PC-9 (cell line): ENCODE data around the gene MYO6. TPM values are rescaled to one million over a fixed set of nuclear protein-coding genes. Genes with fewer than 3 reads are reported as not detected.
"Not testable (repeated sequence)": the region's sequence is repeated elsewhere in the genome, so short reads cannot be mapped to it uniquely, and the experiment has no call there.

ENCODE experiments used
- BruUV-seq: library from RNA; stranded (reverse); fragments of 400-500 nt; replicated peaks from 2 replicates; lab custom pipeline; 2021; lab: Mats Ljungman, UMichigan
- CTCF ChIA-PET: fragments of 300-600 bp; sonication (Branson Sonifier 250); formaldehyde crosslinking; loops from one replicate; lab custom pipeline; 2022; ENCODE audit warnings: antibody characterized with exemption; lab: Charles Lee
- POLR2A ChIA-PET: fragments of 300-600 bp; sonication (Branson Sonifier 250); formaldehyde crosslinking; loops from one replicate; lab custom pipeline; 2022; ENCODE audit warnings: antibody characterized with exemption; ENCODE audit not compliant: unreplicated experiment; lab: Charles Lee
- DNase-seq, 2 experiments: peaks; one replicate each; pipeline versions ENCODE4 v3.0.0 to v3.0.0-alpha.2; 2015 to 2022; ENCODE audit warnings: mixed read lengths in 1 of 2
- H2AFZ ChIP-seq: fragments of 200-600 bp; sonication (generic); 2 replicates; pipeline ENCODE4 v1.8.1; 2017; ENCODE audit warnings: antibody characterized with exemption
- H3F3A ChIP-seq: fragments of 200-600 bp; sonication (generic); 2 replicates; pipeline ENCODE4 v1.8.1; 2017; ENCODE audit warnings: antibody characterized with exemption, mild to moderate bottlenecking, low read depth; ENCODE audit not compliant: insufficient read depth
- H3K27ac ChIP-seq: fragments of 200-600 bp; sonication (generic); 2 replicates; pipeline ENCODE4 v1.6.1; 2016; ENCODE audit warnings: mixed run types
- H3K27me3 ChIP-seq: fragments of 200-600 bp; sonication (generic); 2 replicates; pipeline ENCODE4 v1.6.1; 2016; ENCODE audit warnings: low read depth, mixed run types; ENCODE audit not compliant: insufficient read depth
- H3K36me3 ChIP-seq: fragments of 200-600 bp; sonication (generic); 2 replicates; pipeline ENCODE4 v1.6.1; 2016; ENCODE audit warnings: low read depth, mixed run types
- H3K4me1 ChIP-seq: fragments of 200-600 bp; sonication (generic); replicated peaks from 2 replicates; pipeline ENCODE4 v1.6.1; 2016; ENCODE audit warnings: mixed run types; ENCODE audit not compliant: insufficient read depth
- H3K4me2 ChIP-seq: fragments of 200-600 bp; sonication (generic); 2 replicates; pipeline ENCODE4 v1.6.1; 2017; ENCODE audit warnings: mixed run types
- H3K4me3 ChIP-seq: fragments of 200-600 bp; sonication (generic); 2 replicates; pipeline ENCODE4 v1.6.1; 2016; ENCODE audit warnings: mixed run types
- H3K79me2 ChIP-seq: fragments of 200-600 bp; sonication (generic); 2 replicates; pipeline ENCODE4 v1.6.1; 2017; ENCODE audit warnings: low read depth, mixed run types
- H3K9me2 ChIP-seq: fragments of 200-600 bp; sonication (generic); 2 replicates; pipeline ENCODE4 v1.8.1; 2017; ENCODE audit warnings: mild to moderate bottlenecking; ENCODE audit not compliant: insufficient read depth
- H3K9me3 ChIP-seq: fragments of 200-600 bp; sonication (generic); 2 replicates; pipeline ENCODE4 v1.8.1; 2016; ENCODE audit warnings: low read depth; ENCODE audit not compliant: insufficient read depth
- H4K20me1 ChIP-seq: fragments of 200-600 bp; sonication (generic); 2 replicates; pipeline ENCODE4 v1.8.1; 2017; ENCODE audit not compliant: insufficient read depth
- EZH2 ChIP-seq: fragments of 200-600 bp; sonication (generic); IDR thresholded peaks from 2 replicates; pipeline ENCODE4 v1.8.0; 2017; ENCODE audit warnings: antibody characterized with exemption, low read depth
- intact Hi-C: fragments of 100-400 bp; cut with micrococcal nuclease; formaldehyde crosslinking; loops from one replicate; pipeline ENCODE4 v1.10.0; 2022; ENCODE audit not compliant: unreplicated experiment
- total RNA-seq: library from RNA; stranded (reverse); gene quantifications from 2 replicates; pipeline ENCODE4 v1.2.3, GENCODE V29; 2021
- TF ChIP-seq, protein P1 (sequence below): fragments of 200-600 bp; sonication (generic); conservative IDR thresholded peaks from 2 replicates; pipeline ENCODE4 v1.6.1; 2017; ENCODE audit warnings: mixed run types, antibody characterized with exemption, mild to moderate bottlenecking, moderate library complexity

Gene MYO6
- total RNA-seq, 1 experiment from 2014 or later = 93.0 TPM

DNA sequence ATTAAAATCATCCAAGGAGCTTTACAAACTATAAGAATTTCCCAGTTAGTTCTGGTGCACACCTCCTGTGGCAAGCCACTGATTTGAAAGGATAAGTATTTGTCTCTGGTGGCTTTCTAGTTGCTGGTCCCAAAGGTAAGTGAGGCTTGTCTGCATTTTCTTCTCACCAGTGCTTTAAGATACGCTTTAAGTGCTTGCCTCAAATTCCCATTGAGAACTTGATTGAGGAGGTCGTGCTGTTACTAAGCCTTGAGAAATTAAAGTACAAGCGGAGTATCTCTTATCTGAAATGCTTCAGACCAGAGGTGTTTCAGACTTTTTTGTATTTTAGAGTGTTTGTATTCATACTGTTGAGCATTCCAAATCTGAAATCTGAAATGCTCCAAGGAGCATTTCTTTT, 29.9 kb upstream of the MYO6 start:
- Histone ChIP-seq H3K27ac (no peak overlapping the region), H3K36me3 (peaks cover 18% of the 10 kb centered on the region; the same call in 1 of the 2 replicates), H4K20me1 (no peaks in the 10 kb centered on the region), H3K9me2 (no peaks in the 10 kb centered on the region), H2AFZ (no peak overlapping the region), H3F3A (peaks cover 17% of the 10 kb centered on the region), H3K4me1 (no peaks in the 10 kb centered on the region), H3K4me3 (no peak overlapping the region), H3K27me3 (no peaks in the 10 kb centered on the region), H3K4me2 (no peak overlapping the region), H3K79me2 (no peaks in the 10 kb centered on the region), H3K9me3 (no peaks in the 10 kb centered on the region)
- ChIA-PET CTCF (no interaction called here), POLR2A (no interaction called here)
- DNase-seq = no peak
- TF ChIP-seq EZH2 = no peak
- TF ChIP-seq, protein P1, sequence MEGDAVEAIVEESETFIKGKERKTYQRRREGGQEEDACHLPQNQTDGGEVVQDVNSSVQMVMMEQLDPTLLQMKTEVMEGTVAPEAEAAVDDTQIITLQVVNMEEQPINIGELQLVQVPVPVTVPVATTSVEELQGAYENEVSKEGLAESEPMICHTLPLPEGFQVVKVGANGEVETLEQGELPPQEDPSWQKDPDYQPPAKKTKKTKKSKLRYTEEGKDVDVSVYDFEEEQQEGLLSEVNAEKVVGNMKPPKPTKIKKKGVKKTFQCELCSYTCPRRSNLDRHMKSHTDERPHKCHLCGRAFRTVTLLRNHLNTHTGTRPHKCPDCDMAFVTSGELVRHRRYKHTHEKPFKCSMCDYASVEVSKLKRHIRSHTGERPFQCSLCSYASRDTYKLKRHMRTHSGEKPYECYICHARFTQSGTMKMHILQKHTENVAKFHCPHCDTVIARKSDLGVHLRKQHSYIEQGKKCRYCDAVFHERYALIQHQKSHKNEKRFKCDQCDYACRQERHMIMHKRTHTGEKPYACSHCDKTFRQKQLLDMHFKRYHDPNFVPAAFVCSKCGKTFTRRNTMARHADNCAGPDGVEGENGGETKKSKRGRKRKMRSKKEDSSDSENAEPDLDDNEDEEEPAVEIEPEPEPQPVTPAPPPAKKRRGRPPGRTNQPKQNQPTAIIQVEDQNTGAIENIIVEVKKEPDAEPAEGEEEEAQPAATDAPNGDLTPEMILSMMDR = no peak
- intact Hi-C loops = no loop called here
- BruUV-seq = no TSS peak

DNA sequence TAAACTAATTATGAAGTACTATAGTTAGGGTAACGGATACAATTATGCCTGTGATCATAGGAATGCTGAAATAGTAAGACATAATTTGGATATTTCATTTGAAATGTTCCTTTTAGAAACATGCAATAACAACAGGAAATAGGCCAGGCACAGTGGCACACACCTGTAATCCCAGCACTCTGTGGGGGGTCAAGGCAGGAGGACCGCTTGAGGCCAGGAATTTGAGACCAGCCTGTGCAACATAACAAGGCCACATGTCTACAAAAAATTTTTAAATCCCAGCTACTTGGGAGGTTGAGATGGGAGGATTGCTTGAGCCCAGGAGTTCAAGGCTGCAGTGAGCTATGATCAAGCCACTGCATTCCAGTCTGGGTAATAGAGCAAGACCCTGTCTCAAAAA, 25.7 kb upstream of the MYO6 start:
- no peak for DNase-seq
- Histone ChIP-seq H4K20me1 (no peaks in the 10 kb centered on the region), H3K4me2 (no peak overlapping the region), H3K27me3 (no peaks in the 10 kb centered on the region), H3F3A (0 out of 2 replicates have a peak, but pooled peaks cover 10% of the 10 kb centered on the region), H3K4me1 (no peaks in the 10 kb centered on the region), H3K9me3 (no peaks in the 10 kb centered on the region), H3K79me2 (no peaks in the 10 kb centered on the region), H3K9me2 (no peaks in the 10 kb centered on the region), H3K27ac (no peak overlapping the region), H3K4me3 (no peak overlapping the region), H3K36me3 (no peaks in the 10 kb centered on the region), H2AFZ (no peak overlapping the region)
- POLR2A ChIA-PET = no interaction called here
- intact Hi-C loops = no loop called here
- no peak for TF ChIP-seq EZH2
- TF ChIP-seq, protein P1 = no peak
- CTCF ChIA-PET = no interaction called here
- no TSS peak for BruUV-seq

DNA sequence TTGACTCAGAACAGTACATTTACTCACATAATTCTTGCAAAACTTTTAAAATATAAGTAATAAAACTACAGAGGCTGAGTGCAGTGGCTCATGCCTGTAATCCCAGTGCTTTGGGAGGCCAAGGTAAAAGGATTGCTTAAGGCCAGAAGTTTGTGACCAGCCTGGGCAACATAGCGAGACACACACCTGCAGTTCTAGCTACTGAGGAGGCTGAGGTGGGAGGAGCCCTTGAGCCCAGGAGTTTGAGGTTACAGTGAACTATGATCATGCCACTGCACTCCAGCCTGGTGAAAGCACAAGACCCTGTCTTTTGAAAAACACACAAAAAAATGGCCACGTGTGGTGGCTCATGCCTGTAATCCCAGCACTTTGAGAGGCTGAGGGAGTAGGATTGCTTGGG, 21.8 kb upstream of the MYO6 start:
- Histone ChIP-seq H3K27me3 (no peaks in the 10 kb centered on the region), H3K79me2 (no peaks in the 10 kb centered on the region), H3K9me2 (no peaks in the 10 kb centered on the region), H2AFZ (no peak overlapping the region), H3K36me3 (no peaks in the 10 kb centered on the region), H3K9me3 (no peaks in the 10 kb centered on the region), H4K20me1 (no peaks in the 10 kb centered on the region), H3K4me1 (no peaks in the 10 kb centered on the region), H3K4me3 (no peak overlapping the region), H3K4me2 (no peak overlapping the region), H3F3A (no peaks in the 10 kb centered on the region), H3K27ac (no peak overlapping the region)
- no TSS peak for BruUV-seq
- intact Hi-C loops = no loop called here
- CTCF ChIA-PET = no interaction called here
- TF ChIP-seq, protein P1 = no peak
- TF ChIP-seq EZH2 = no peak
- POLR2A ChIA-PET = no interaction called here
- DNase-seq = no peak

DNA sequence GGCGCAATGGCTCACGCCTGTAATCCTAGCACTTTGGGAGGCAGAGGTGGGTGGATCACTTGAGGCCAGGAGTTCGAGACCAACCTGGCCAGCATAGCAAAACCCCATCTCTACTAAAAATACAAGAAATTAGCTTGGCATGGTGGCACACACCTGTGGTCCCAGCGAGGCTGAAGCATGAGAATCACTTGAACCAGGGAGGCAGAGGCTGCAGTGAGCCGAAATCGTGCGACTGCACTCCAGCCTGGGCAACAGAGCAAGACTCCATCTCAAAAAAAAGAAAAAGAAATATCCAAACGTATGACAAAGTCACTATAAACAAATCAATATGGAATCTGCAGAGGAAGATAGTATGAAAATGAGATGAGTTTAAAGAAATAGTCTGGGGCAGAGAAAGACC, 18.0 kb upstream of the MYO6 start:
- BruUV-seq, H3K4me2 ChIP-seq, H3K9me2 ChIP-seq, CTCF ChIA-PET, H3K27ac ChIP-seq, H4K20me1 ChIP-seq, H3K27me3 ChIP-seq, POLR2A ChIA-PET, intact Hi-C loops, H2AFZ ChIP-seq, DNase-seq, H3K36me3 ChIP-seq, H3F3A ChIP-seq, H3K9me3 ChIP-seq, H3K4me3 ChIP-seq, H3K79me2 ChIP-seq: not testable (repeated sequence)
- H3K4me1 ChIP-seq = peaks cover 14% of the 10 kb centered on the region
